Measurements from ENCODE around the gene FAM13B. TPM values are rescaled to one million over a fixed set of nuclear protein-coding genes. Genes with fewer than 3 reads are reported as not detected.

FAM13B gene
- total and polyA plus RNA-seq, 10 of the 15 experiments (the other 5 are each of a cell fraction or from before 2014, with no cell fraction given) = 3.6 to 30.0 (median 20.3) TPM

DNA sequence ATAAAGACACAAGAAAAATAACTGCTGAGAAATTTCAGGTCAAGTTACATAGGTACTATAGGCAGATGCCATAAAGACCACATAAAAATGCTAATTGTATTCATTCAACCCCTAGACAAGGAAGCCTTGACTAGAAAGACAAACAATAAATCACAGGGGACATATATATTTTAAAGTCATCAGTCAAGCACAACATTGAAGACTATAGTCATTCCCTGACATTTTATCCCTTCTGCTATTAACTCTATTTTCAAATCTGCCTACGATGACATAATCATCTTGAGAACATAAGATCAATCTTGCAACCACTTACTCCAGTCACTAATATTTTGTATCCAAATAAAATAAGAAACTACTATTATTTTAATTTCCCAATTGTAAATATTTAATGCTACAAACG is 38.3 kb downstream of the FAM13B start (continued):
- TF ChIP-seq, protein P1, sequence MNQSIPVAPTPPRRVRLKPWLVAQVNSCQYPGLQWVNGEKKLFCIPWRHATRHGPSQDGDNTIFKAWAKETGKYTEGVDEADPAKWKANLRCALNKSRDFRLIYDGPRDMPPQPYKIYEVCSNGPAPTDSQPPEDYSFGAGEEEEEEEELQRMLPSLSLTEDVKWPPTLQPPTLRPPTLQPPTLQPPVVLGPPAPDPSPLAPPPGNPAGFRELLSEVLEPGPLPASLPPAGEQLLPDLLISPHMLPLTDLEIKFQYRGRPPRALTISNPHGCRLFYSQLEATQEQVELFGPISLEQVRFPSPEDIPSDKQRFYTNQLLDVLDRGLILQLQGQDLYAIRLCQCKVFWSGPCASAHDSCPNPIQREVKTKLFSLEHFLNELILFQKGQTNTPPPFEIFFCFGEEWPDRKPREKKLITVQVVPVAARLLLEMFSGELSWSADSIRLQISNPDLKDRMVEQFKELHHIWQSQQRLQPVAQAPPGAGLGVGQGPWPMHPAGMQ (IDR thresholded peaks at IDR 0.05; ENCODE audit: borderline replicate concordance) = no peak
- TF ChIP-seq IKZF1 (conservative IDR thresholded peaks at IDR 0.05) (no peak), RCOR1 (conservative IDR thresholded peaks at IDR 0.05; ENCODE audit: low read depth, low read length) (no peak), TAF1 (IDR thresholded peaks at IDR 0.05; ENCODE audit: borderline replicate concordance, low read depth, low read length) (no peak), TBL1XR1 (IDR thresholded peaks at IDR 0.05; ENCODE audit: low read depth, low read length) (no peak), KLF5 (IDR thresholded peaks at IDR 0.05; ENCODE audit: partially characterized antibody) (no peak)
- TF ChIP-seq, protein P2, sequence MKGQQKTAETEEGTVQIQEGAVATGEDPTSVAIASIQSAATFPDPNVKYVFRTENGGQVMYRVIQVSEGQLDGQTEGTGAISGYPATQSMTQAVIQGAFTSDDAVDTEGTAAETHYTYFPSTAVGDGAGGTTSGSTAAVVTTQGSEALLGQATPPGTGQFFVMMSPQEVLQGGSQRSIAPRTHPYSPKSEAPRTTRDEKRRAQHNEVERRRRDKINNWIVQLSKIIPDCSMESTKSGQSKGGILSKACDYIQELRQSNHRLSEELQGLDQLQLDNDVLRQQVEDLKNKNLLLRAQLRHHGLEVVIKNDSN (IDR thresholded peaks at IDR 0.05; ENCODE audit: borderline replicate concordance, extremely low read length, insufficient read depth, low read depth, low read length) = no peak

DNA sequence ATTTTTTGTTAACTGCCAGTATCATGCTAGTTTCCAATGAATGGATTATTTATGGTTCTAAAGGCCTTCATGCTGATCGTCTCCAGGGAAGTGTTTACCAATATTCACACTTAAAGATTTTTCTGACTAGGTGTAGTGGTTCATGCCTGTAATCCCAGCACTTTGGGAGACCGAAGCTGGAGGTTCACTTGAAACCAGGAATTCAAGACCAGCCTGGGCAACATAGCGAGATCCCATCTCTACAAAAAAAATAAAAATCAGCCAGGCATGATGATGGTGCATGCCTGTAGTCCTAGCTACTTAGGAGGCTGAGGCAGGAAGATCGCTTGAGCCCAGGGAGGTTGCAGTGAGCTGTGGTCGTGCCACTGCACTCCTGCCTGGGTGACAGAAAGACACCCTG is 43.5 kb downstream of the FAM13B start:
- Histone ChIP-seq H3K4me2 (ENCODE audit: control insufficient read depth, insufficient read depth) (no peak overlapping the region), H4K20me1 (ENCODE audit: control insufficient read depth, insufficient read depth) (no peaks in the 10 kb centered on the region), H3K9me3 (replicated peaks; ENCODE audit: control insufficient read depth, insufficient read depth, low read length) (no peaks in the 10 kb centered on the region), H3K4me1 (ENCODE audit: control insufficient read depth, insufficient read depth, low read length) (no peaks in the 10 kb centered on the region), H3K27me3 (replicated peaks in 1 of 2; ENCODE audit: control insufficient read depth in 2 of 2, insufficient read depth in 2 of 2, low read length in 1 of 2) (no peaks in the 10 kb centered on the region), H3K36me3 (ENCODE audit: control insufficient read depth in 2 of 2, insufficient read depth in 2 of 2, low read length in 1 of 2) (peaks cover 3 to 10% of the 10 kb centered on the region in 2 experiments), H3K4me3 (no peak overlapping the region), H2AFZ (ENCODE audit: control insufficient read depth, low read depth, low read length) (no peak overlapping the region), H3K9ac (ENCODE audit: control insufficient read depth, insufficient read depth, low read length) (no peak overlapping the region), H3K27ac (ENCODE audit: control insufficient read depth, insufficient read depth) (no peak overlapping the region), H3K79me2 (ENCODE audit: control insufficient read depth, insufficient read depth, low read length) (peaks cover 5% of the 10 kb centered on the region)
- in situ Hi-C loops (cut with MboI) = no loop called here
- 98% methylated on average over 5 of the region's 5 CpGs for WGBS (ENCODE audit: insufficient coverage, insufficient replicate concordance, low lambda C conversion rate, missing lambda C conversion rate)
- intact Hi-C loops (cut with micrococcal nuclease; ENCODE audit: unreplicated experiment) = no loop called here
- SMC1A ChIA-PET (ENCODE audit: uncharacterized antibody, unreplicated experiment) = no interaction called here
- RAD21 ChIA-PET (ENCODE audit: unreplicated experiment) = interaction anchor here (1.7 kb wide), 1 partner anchor 238 kb away, joined by 5 read pairs; no protein-coding TSS in a partner anchor
- DNase-seq (ENCODE audit: low read depth, low spot score) (no peak), FAIRE-seq (no peak), ATAC-seq (no peak)
- POLR2A ChIA-PET = interaction anchor here (0.6 kb wide), 1 partner anchor 142 kb away, joined by 5 read pairs; no protein-coding TSS in a partner anchor
- CTCF ChIA-PET = interaction anchor here (1.4 to 4.5 kb wide), 2 partner anchors 37 to 210 kb away, joined by 3 to 19 read pairs; no protein-coding TSS in a partner anchor
- BruUV-seq (replicated peaks) = no TSS peak
- TF ChIP-seq CREM (IDR thresholded peaks at IDR 0.05; ENCODE audit: low read depth) = no peak
- no peak for TF ChIP-seq YBX1 (IDR thresholded peaks at IDR 0.05)
- no peak for TF ChIP-seq STAT1 (conservative IDR thresholded peaks at IDR 0.05)
- TF ChIP-seq DPF2 (IDR thresholded peaks at IDR 0.05) = no peak
- TF ChIP-seq, protein P3, sequence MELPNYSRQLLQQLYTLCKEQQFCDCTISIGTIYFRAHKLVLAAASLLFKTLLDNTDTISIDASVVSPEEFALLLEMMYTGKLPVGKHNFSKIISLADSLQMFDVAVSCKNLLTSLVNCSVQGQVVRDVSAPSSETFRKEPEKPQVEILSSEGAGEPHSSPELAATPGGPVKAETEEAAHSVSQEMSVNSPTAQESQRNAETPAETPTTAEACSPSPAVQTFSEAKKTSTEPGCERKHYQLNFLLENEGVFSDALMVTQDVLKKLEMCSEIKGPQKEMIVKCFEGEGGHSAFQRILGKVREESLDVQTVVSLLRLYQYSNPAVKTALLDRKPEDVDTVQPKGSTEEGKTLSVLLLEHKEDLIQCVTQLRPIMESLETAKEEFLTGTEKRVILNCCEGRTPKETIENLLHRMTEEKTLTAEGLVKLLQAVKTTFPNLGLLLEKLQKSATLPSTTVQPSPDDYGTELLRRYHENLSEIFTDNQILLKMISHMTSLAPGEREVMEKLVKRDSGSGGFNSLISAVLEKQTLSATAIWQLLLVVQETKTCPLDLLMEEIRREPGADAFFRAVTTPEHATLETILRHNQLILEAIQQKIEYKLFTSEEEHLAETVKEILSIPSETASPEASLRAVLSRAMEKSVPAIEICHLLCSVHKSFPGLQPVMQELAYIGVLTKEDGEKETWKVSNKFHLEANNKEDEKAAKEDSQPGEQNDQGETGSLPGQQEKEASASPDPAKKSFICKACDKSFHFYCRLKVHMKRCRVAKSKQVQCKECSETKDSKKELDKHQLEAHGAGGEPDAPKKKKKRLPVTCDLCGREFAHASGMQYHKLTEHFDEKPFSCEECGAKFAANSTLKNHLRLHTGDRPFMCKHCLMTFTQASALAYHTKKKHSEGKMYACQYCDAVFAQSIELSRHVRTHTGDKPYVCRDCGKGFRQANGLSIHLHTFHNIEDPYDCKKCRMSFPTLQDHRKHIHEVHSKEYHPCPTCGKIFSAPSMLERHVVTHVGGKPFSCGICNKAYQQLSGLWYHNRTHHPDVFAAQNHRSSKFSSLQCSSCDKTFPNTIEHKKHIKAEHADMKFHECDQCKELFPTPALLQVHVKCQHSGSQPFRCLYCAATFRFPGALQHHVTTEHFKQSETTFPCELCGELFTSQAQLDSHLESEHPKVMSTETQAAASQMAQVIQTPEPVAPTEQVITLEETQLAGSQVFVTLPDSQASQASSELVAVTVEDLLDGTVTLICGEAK (IDR thresholded peaks at IDR 0.05; ENCODE audit: borderline replicate concordance) = no peak
- no peak for TF ChIP-seq STAT3 (IDR thresholded peaks at IDR 0.05; ENCODE audit: low read depth, low read length)
- TF ChIP-seq, protein P4, sequence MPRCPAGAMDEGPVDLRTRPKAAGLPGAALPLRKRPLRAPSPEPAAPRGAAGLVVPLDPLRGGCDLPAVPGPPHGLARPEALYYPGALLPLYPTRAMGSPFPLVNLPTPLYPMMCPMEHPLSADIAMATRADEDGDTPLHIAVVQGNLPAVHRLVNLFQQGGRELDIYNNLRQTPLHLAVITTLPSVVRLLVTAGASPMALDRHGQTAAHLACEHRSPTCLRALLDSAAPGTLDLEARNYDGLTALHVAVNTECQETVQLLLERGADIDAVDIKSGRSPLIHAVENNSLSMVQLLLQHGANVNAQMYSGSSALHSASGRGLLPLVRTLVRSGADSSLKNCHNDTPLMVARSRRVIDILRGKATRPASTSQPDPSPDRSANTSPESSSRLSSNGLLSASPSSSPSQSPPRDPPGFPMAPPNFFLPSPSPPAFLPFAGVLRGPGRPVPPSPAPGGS (IDR thresholded peaks at IDR 0.05; ENCODE audit: borderline replicate concordance, insufficient read depth, low read depth, low read length, poor library complexity, severe bottlenecking) = no peak
- no peak for TF ChIP-seq YY1 (IDR thresholded peaks at IDR 0.05; ENCODE audit: low read depth, low read length)
- no peak for TF ChIP-seq RAD51 (IDR thresholded peaks at IDR 0.05)
- TF ChIP-seq PAX8 (IDR thresholded peaks at IDR 0.05) = no peak

All from GM12878 (cell line).